Fibroblast of gingiva (primary cell): ENCODE measurements around the gene HSBP1L1.
A peak's percentile ranks its signal among the peaks of the same experiment; 100 is the strongest.
"Not testable (repeated sequence)": the region's sequence is repeated elsewhere in the genome, so short reads cannot be mapped to it uniquely, and the experiment has no call there.

Experiments
- DNase-seq: peaks from one replicate; pipeline ENCODE4 v3.0.0-alpha.2; 2011; ENCODE audit warnings: low read depth

The HSBP1L1 gene

GRCh38 chr18:79945118-79946042, 19.1 kb upstream of the HSBP1L1 start:
- no peak for DNase-seq

- DNase-seq, result peak; percentile 73
Measured at GRCh38 chr18:79947054-79947755, 17.2 kb upstream of the HSBP1L1 start.

- peak; percentile 66 for DNase-seq
Measured at GRCh38 chr18:79947881-79948610, 16.4 kb upstream of the HSBP1L1 start.

- DNase-seq, result no peak
Measured at GRCh38 chr18:79948719-79949411, 15.6 kb upstream of the HSBP1L1 start.

GRCh38 chr18:79949697-79950487, 14.6 kb upstream of the HSBP1L1 start:
- DNase-seq, result no peak

GRCh38 chr18:79950515-79951341, 13.7 kb upstream of the HSBP1L1 start:
- peak; percentile 22 for DNase-seq

GRCh38 chr18:79951545-79952455, 12.6 kb upstream of the HSBP1L1 start, which contains the start of gene SLC66A2:
SLC66A2 (minus strand) TSS chr18:79951653; CDS start chr18:79950926, 727 bp downstream.
- DNase-seq, result peak; percentile 86

GRCh38 chr18:79952456-79952995, 11.9 kb upstream of the HSBP1L1 start:
- no peak for DNase-seq

- DNase-seq, result no peak
Measured at GRCh38 chr18:79952996-79953559, 11.4 kb upstream of the HSBP1L1 start.

- no peak for DNase-seq
Measured at GRCh38 chr18:79953971-79954651, 10.3 kb upstream of the HSBP1L1 start.

- DNase-seq, result no peak
Measured at GRCh38 chr18:79954791-79955190, 9.7 kb upstream of the HSBP1L1 start.

GRCh38 chr18:79955302-79956075, 9.0 kb upstream of the HSBP1L1 start:
- DNase-seq, result no peak

- no peak for DNase-seq
Measured at GRCh38 chr18:79956276-79956675, 8.2 kb upstream of the HSBP1L1 start.

GRCh38 chr18:79958981-79959380, 5.5 kb upstream of the HSBP1L1 start:
- DNase-seq, result no peak

GRCh38 chr18:79960161-79960801, 4.2 kb upstream of the HSBP1L1 start:
- not testable (repeated sequence) for DNase-seq

GRCh38 chr18:79960921-79961526, 3.4 kb upstream of the HSBP1L1 start:
- no peak for DNase-seq
